ENCODE data around the gene MYLK4.

GRCh38 chr6:2656460-2657079, 94.2 kb downstream of the MYLK4 start:
- no peak for TF ChIP-seq CTCF (IDR thresholded peaks at IDR 0.05)
- no peak for TF ChIP-seq POLR2A (IDR thresholded peaks at IDR 0.05; ENCODE audit: low read depth)
- no peak for TF ChIP-seq POLR2AphosphoS5 (IDR thresholded peaks at IDR 0.05)
- TF ChIP-seq EP300 (IDR thresholded peaks at IDR 0.05), result no peak
